Measurements from ENCODE around the gene BDP1.
A peak's percentile ranks its signal among the peaks of the same experiment; 100 is the strongest.
"Not testable (repeated sequence)": the region's sequence is repeated elsewhere in the genome, so short reads cannot be mapped to it uniquely, and the experiment has no call there.

Gene BDP1

GRCh38 chr5:71563161-71563560, 107.7 kb downstream of the BDP1 start:
- Histone ChIP-seq H2BK5ac (ENCODE audit: low read depth, low read length, poor library complexity) (no peak overlapping the region), H3K4me1 (ENCODE audit: control insufficient read depth in 1 of 2, insufficient read depth in 2 of 2, low read length in 2 of 2) (no peaks in the 10 kb centered on the region), H4K8ac (ENCODE audit: low read depth, low read length) (no peak overlapping the region), H3K4me3 (ENCODE audit: low read depth, low read length) (no peak overlapping the region), H3K27me3 (ENCODE audit: insufficient read depth, low read length) (no peaks in the 10 kb centered on the region), H3K79me2 (ENCODE audit: control insufficient read depth, insufficient read depth, low read length, poor library complexity) (no peaks in the 10 kb centered on the region), H2AFZ (ENCODE audit: insufficient read depth, low read length, poor library complexity) (no peak overlapping the region), H3K27ac (ENCODE audit: low read depth, low read length) (no peak overlapping the region), H3K4ac (ENCODE audit: low read depth, low read length) (no peak overlapping the region), H4K91ac (ENCODE audit: low read depth, low read length) (no peak overlapping the region), H3K4me2 (ENCODE audit: low read length) (no peak overlapping the region), H3K23ac (ENCODE audit: low read length) (no peak overlapping the region), H2BK12ac (ENCODE audit: low read length) (no peak overlapping the region), H3K14ac (ENCODE audit: low read length) (no peak overlapping the region), H2BK120ac (ENCODE audit: insufficient read depth, low read length, poor library complexity) (no peak overlapping the region), H3K9ac (ENCODE audit: low read length) (no peak overlapping the region), H3K18ac (ENCODE audit: low read length) (no peak overlapping the region), H3K9me3 (ENCODE audit: insufficient read depth, low read depth, low read length) (no peaks in the 10 kb centered on the region), H2AK5ac (ENCODE audit: low read length) (no peak overlapping the region), H3K36me3 (ENCODE audit: control insufficient read depth in 1 of 2, insufficient read depth in 2 of 2, low read length in 2 of 2) (peaks cover 8 to 27% of the 10 kb centered on the region in 2 experiments), H3K79me1 (ENCODE audit: low read length) (no peaks in the 10 kb centered on the region), H4K12ac (ENCODE audit: low read depth, low read length) (no peak overlapping the region)
- no CpG with 5 or more reads among the region's 4 CpGs for WGBS (ENCODE audit: extremely low coverage, insufficient coverage, insufficient read length)
- DNase-seq: peak; percentile 63 to 71

DNA sequence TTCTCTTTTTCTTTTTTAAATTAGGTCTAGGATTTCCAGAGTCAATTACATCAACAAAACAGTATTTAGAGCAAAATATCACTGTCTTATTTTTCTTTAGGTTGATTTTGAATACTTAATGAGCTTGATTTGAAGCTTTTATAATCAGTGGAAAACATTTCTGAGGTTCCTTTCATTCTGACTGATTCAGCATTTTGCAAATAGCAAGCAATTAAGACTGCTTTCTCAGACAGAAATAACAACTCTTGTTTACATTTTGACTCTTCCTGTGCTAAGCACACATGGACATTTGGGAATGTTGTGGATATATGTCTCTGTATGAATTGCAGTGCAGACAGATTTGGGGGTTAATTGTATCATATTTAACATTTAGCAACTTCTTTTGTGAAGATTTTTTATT, 109.4 kb downstream of the BDP1 start:
- Histone ChIP-seq H2BK120ac (ENCODE audit: insufficient read depth, low read length, poor library complexity) (no peak overlapping the region), H2AFZ (ENCODE audit: insufficient read depth, low read length, poor library complexity) (no peak overlapping the region), H3K14ac (ENCODE audit: low read length) (no peak overlapping the region), H2BK12ac (ENCODE audit: low read length) (no peak overlapping the region), H3K4me2 (ENCODE audit: low read length) (no peak overlapping the region), H3K23ac (ENCODE audit: low read length) (no peak overlapping the region), H3K9ac (ENCODE audit: low read length) (no peak overlapping the region), H3K4me3 (ENCODE audit: low read depth, low read length) (no peak overlapping the region), H3K27ac (ENCODE audit: low read depth, low read length) (no peak overlapping the region), H2AK5ac (ENCODE audit: low read length) (no peak overlapping the region), H3K79me1 (ENCODE audit: low read length) (no peaks in the 10 kb centered on the region), H3K18ac (ENCODE audit: low read length) (no peak overlapping the region), H4K12ac (ENCODE audit: low read depth, low read length) (no peak overlapping the region), H2BK5ac (ENCODE audit: low read depth, low read length, poor library complexity) (no peak overlapping the region), H3K79me2 (ENCODE audit: control insufficient read depth, insufficient read depth, low read length, poor library complexity) (no peaks in the 10 kb centered on the region), H3K9me3 (ENCODE audit: insufficient read depth, low read depth, low read length) (no peaks in the 10 kb centered on the region), H3K36me3 (ENCODE audit: control insufficient read depth in 1 of 2, insufficient read depth in 2 of 2, low read length in 2 of 2) (peaks cover 8 to 24% of the 10 kb centered on the region in 2 experiments), H3K4ac (ENCODE audit: low read depth, low read length) (no peak overlapping the region), H4K91ac (ENCODE audit: low read depth, low read length) (no peak overlapping the region), H3K4me1 (ENCODE audit: control insufficient read depth in 1 of 2, insufficient read depth in 2 of 2, low read length in 2 of 2) (peaks cover 0 to 3% of the 10 kb centered on the region in 2 experiments), H3K27me3 (ENCODE audit: insufficient read depth, low read length) (no peaks in the 10 kb centered on the region), H4K8ac (ENCODE audit: low read depth, low read length) (no peak overlapping the region)
- no peak for DNase-seq

DNA sequence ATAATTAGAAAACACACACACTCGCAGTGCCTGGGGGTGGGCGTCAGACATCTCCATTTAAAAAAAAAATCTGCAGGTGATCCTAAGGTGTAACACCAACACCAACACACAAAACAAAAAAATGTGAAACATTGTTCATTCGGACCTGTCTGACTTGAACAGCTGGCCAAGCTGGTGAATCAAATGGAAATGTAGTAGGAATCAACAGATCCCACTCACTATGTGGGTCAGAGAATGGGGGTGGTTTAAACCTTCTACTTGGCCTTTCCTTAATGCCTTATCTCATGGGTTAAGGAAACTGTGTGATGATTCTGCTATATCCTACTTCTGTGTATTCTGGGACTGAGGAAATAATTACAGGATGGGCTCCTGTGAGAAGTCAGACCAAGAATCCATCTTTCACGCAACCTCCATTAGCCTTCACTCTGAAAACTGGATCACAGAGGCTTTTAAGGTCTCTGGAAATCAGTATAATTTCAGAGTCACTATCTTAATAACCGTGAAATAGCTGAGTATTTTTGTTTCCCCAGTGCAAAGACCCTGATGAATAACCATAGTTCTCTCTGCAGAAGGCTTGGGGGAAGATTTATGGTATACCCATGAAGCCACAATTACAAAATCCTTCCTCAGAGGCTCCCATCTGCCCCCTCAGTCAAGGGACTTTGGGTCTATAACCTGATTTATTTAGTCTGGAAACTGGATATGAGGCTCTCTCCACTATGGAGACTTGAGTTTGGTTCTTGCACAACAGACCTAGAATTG, 114.5 kb downstream of the BDP1 start:
- Histone ChIP-seq H3K14ac (ENCODE audit: low read length) (no peak overlapping the region), H3K4me3 (ENCODE audit: low read depth, low read length) (no peak overlapping the region), H3K4me2 (ENCODE audit: low read length) (no peak overlapping the region), H3K27ac (ENCODE audit: low read depth, low read length) (no peak overlapping the region), H4K91ac (ENCODE audit: low read depth, low read length) (no peak overlapping the region), H2AFZ (ENCODE audit: insufficient read depth, low read length, poor library complexity) (no peak overlapping the region), H4K12ac (ENCODE audit: low read depth, low read length) (no peak overlapping the region), H3K27me3 (ENCODE audit: insufficient read depth, low read length) (no peaks in the 10 kb centered on the region), H3K79me2 (ENCODE audit: control insufficient read depth, insufficient read depth, low read length, poor library complexity) (no peaks in the 10 kb centered on the region), H3K4ac (ENCODE audit: low read depth, low read length) (no peak overlapping the region), H2BK5ac (ENCODE audit: low read depth, low read length, poor library complexity) (no peak overlapping the region), H3K9me3 (ENCODE audit: insufficient read depth, low read depth, low read length) (no peaks in the 10 kb centered on the region), H3K9ac (ENCODE audit: low read length) (no peak overlapping the region), H3K79me1 (ENCODE audit: low read length) (peaks cover 2% of the 10 kb centered on the region), H3K18ac (ENCODE audit: low read length) (no peak overlapping the region), H2AK5ac (ENCODE audit: low read length) (no peak overlapping the region), H4K8ac (ENCODE audit: low read depth, low read length) (no peak overlapping the region), H2BK120ac (ENCODE audit: insufficient read depth, low read length, poor library complexity) (no peak overlapping the region), H2BK12ac (ENCODE audit: low read length) (no peak overlapping the region), H3K36me3 (ENCODE audit: control insufficient read depth in 1 of 2, insufficient read depth in 2 of 2, low read length in 2 of 2) (peaks cover 5 to 9% of the 10 kb centered on the region in 2 experiments), H3K4me1 (ENCODE audit: control insufficient read depth in 1 of 2, insufficient read depth in 2 of 2, low read length in 2 of 2) (peaks cover 2 to 3% of the 10 kb centered on the region in 2 experiments), H3K23ac (ENCODE audit: low read length) (no peak overlapping the region)
- no CpG with 5 or more reads among the region's 5 CpGs for WGBS (ENCODE audit: extremely low coverage, insufficient coverage, insufficient read length)
- peak in 1 of 2 donors; percentile 36 for DNase-seq

GRCh38 chr5:71571811-71572210, 116.4 kb downstream of the BDP1 start:
- H3K9ac ChIP-seq (ENCODE audit: low read length); H3K4ac ChIP-seq (ENCODE audit: low read depth, low read length); H3K4me1 ChIP-seq (ENCODE audit: control insufficient read depth in 1 of 2, insufficient read depth in 2 of 2, low read length in 2 of 2); H2BK5ac ChIP-seq (ENCODE audit: low read depth, low read length, poor library complexity); H3K79me2 ChIP-seq (ENCODE audit: control insufficient read depth, insufficient read depth, low read length, poor library complexity); H3K23ac ChIP-seq (ENCODE audit: low read length); H4K12ac ChIP-seq (ENCODE audit: low read depth, low read length); H3K79me1 ChIP-seq (ENCODE audit: low read length); H2AK5ac ChIP-seq (ENCODE audit: low read length); H2BK120ac ChIP-seq (ENCODE audit: insufficient read depth, low read length, poor library complexity); H3K9me3 ChIP-seq (ENCODE audit: insufficient read depth, low read depth, low read length); H3K4me2 ChIP-seq (ENCODE audit: low read length); H3K36me3 ChIP-seq (ENCODE audit: control insufficient read depth in 1 of 2, insufficient read depth in 2 of 2, low read length in 2 of 2); H4K8ac ChIP-seq (ENCODE audit: low read depth, low read length); H3K27ac ChIP-seq (ENCODE audit: low read depth, low read length); H3K27me3 ChIP-seq (ENCODE audit: insufficient read depth, low read length); H2BK12ac ChIP-seq (ENCODE audit: low read length); H2AFZ ChIP-seq (ENCODE audit: insufficient read depth, low read length, poor library complexity); H4K91ac ChIP-seq (ENCODE audit: low read depth, low read length); H3K4me3 ChIP-seq (ENCODE audit: low read depth, low read length); H3K14ac ChIP-seq (ENCODE audit: low read length); H3K18ac ChIP-seq (ENCODE audit: low read length): not testable (repeated sequence)
- peak; percentile 81 to 83 for DNase-seq
- WGBS (ENCODE audit: extremely low coverage, insufficient coverage, insufficient read length): no CpG with 5 or more reads among the region's 7 CpGs
